Stimulated activated CD8-positive, alpha-beta memory T cell treated with anti-CD3 and anti-CD28 coated beads, Interleukin-12 subunit alpha, Interleukin-12 subunit beta, amount 100 ng/mL, for 4 hours (primary cell): ENCODE data around the gene ACVRL1.

ENCODE experiments used
- DNase-seq: peaks from one replicate; pipeline ENCODE4 v3.0.0-alpha.2; 2020; ENCODE audit warnings: low read depth

The ACVRL1 gene

GRCh38 chr12:51970904-51971646 is 63.8 kb downstream of the ACVRL1 start:
- DNase-seq: no peak

GRCh38 chr12:51971679-51972421 is 64.5 kb downstream of the ACVRL1 start:
- no peak for DNase-seq

DNA sequence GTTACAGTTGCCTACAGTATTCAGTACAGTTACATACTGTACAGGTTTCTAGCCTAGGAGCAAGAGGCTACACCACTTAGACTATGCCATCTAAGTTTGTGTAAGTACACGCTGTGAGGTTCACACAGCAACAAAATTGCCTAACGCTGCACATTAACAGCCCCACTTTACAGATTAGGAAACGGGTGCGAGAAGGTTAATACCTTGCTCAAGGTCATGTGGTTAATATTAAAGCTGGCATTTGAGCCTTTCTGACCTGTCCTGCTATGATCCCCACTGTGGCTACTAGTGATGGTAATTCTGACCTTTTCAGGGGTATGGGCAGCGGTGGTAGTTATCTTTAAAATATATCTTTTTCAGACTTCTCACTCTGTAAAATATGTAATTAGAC is 65.1 kb downstream of the ACVRL1 start:
- DNase-seq: no peak

- DNase-seq: no peak
Measured at GRCh38 chr12:51972849-51973273, 65.6 kb downstream of the ACVRL1 start.
